ENCODE results near the gene OR5J2.

- TF ChIP-seq CTCF (IDR thresholded peaks at IDR 0.05) (no peak), POLR2A (IDR thresholded peaks at IDR 0.05) (no peak)
These were observed 4.1 kb upstream of the OR5J2 start for GRCh38 chr11:56172256-56172830.

Measured in Peyer's patch (tissue), 4 donors.